HG02798 (cell line): Measurements from ENCODE around the gene PYGO2.
"Not testable (repeated sequence)": the region's sequence is repeated elsewhere in the genome, so short reads cannot be mapped to it uniquely, and the experiment has no call there.

Experiments used
- ATAC-seq: cut with Tn5 transposase; IDR thresholded peaks from one replicate; pipeline ENCODE4 v1.9.1; 2021; ENCODE audit warnings: mild to moderate bottlenecking; ENCODE audit not compliant: unreplicated experiment, poor library complexity

Gene PYGO2

DNA sequence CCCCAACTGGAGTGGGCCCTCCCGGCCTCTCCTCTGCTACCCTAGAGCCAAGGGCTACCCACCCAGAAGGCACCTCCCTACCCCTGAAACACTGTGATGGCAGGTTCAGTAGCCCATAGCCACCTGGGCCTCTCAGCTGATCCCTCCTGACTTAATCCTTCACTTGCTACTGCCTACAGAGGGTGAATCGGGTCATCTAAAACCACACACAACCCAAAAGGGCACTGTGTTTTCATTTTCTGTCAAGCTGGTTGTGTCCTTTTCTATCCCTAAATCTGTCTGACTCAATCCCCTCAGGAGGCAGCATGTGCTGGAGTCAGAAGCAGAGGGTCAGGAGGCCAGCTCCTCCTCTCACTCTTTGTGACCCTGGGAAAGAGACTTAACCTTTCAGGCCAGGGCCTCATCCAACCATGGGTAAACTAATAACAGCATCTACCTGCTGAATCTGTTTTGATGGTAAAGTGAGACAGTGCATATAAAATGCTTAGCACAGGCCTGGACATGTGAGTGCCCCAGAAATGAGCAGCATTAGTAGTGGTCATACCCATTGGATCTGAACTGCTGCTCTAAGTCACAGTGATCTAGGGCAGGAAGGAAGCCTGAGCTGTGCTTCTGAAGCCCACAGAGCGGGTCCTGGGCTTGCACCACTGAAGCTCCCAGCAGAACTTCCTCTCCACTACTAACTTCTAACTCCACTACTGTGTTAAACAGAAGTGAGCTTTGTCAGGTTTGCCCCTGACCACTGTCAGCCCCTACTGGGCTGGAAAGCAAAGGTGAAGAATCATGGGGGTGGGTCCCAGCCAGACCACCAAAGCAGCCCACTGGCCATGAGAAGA, 36.0 kb downstream of the PYGO2 start:
- ATAC-seq = no peak

DNA sequence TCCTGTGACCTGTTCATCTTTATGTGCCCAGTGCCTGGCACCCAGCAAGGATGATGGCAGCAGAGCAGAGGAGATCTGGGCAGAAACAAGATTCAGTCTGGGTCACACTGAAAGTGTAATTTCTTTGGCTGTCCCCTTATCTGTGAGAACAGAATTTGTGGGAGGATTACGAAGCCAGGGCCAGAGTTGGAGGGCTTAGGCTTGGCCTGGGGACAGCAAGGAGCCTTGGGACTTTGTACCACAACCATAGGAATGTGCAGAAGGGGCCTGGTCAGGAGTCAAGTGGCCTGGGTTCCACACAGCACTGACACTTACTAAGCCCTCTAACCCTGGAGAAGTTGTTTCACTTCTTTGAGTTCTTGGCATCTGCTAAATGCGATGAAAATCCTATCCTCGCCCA, 37.9 kb downstream of the PYGO2 start:
- no peak for ATAC-seq

DNA sequence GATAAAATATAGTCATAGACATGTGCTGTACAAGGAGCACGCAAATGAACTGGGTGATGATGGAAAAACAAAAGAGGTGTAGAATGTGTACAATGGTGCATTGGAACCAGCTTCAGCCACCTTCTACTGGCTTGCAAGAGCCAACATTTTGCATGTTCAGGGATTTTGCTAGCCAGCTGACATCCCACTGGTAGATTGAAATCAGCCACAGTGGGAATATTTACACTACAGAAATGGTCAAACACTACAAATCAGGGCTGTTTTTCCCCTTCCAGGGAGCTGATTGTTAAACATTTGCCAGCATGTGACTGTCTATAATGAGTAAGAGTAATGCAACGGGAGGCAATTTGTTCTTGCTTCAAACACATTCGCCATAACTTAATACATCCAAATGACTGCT, 48.3 kb downstream of the PYGO2 start:
- ATAC-seq = no peak

DNA sequence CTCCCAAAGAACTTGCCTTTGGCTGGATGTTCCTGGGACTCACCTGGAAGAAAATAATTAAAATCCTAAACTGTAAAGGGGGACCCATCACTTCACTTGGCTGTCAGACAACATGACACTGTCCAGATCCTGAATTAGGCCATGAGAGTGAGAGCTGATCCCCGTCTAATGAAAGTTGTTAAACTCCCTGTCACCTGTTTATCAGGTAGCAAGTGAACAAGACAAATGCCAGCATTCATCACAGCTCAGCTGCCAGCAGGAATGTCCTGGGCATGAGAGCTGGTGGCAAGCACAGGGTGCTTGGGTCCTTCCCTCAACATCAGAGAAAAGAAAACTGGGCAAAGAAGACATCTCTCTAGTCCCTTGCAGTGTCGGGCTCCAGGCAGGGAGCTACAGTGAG, 48.8 kb downstream of the PYGO2 start:
- no peak for ATAC-seq

DNA sequence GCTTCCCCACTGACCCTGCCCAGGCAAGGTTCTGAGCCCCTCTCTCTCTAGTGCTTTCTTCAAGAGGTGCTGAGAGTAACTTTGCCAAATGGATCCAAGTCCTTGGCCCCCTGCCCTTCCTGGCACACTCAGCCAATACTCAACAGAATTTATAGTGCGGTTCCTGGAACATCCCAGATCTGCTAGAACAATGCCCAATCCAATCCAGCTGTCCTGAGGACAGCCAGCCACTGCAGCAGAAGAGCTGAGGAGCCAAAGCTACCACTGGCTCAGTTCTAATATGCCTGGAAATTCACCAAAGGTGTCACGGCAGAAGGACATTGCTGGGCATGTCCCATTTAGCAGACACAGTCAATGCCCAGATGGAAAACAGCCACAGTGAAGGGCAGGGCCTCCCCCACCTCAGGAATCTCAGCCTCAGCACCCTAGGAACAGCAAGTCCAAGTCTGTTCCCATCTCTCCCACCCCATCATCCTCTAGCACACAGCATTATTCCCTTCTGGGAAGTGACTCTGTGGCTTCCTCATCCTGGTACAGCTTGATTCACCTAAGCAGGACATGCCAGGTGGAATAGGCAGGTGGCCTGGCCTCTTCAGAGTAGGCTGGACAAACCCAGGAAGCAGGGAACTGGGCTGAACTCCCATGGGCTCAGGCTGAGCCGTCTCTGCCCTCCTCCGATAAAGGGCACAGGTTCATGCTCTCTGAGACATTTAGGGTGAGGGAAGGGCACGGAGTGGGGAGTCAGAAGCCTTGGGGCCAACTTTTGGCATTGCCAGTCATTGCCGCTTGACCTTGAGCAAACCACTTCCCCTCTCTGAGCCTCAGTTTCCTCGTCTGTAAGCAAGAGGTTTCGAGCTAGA, 49.7 kb downstream of the PYGO2 start:
- ATAC-seq = no peak

DNA sequence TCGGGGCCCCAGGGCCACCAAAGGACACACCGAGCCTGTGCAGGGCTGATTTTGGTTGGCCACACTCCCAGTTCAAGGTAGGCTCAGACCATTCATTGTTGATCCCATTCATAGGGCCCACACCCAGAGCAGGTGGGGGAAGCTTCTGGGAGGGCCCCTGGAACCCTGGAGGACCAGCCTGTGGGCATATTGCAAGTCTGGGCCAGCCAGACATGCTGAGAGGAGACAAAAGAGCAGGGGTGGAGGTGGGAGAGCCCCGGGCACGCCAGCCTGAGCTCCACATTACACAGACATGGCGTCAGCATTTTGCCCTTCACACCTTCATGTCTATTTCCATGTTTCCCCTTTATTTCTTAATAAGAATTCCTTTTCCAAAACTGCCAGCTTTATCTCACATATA, 50.7 kb downstream of the PYGO2 start:
- ATAC-seq = no peak

DNA sequence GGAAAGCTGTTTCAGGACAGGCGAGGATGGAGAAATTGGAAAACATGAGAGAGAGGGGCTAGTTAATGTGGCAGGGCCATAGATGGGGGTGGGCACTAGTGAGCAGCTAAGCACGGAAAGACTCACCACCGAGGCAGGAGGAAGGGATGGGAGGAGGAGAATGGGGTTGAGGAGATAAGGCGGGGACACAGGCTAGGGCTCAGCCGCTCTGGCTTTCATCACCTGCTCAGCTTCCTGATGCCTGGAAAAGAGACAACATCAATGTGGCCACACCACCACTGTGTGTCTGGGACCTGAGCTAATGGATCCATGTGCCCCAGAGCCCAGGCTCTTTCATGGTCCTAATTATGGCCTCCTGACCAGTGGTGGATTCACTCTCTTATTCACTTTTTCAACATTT, 52.6 kb downstream of the PYGO2 start:
- ATAC-seq = no peak

DNA sequence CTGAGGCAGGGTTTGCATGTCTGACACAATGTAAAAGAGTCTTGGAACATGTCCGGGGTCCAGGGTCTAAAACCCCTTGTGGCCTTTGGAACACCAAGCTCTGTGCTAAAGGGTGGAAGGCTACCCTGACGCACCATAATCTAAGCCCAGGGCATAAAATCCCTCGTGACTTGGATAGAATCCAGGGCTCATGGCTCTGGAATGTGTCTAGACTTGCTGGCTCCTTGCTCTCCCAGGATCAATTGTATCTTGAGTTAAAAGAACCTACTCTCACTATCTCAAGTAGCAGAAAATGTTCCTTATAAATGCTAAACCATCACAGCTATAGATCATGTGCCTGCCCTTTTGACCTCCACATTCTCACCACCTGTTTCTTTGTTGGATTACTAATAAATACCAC, 53.5 kb downstream of the PYGO2 start:
- ATAC-seq = not testable (repeated sequence)
